ENCODE measurements around the gene MPDZ.

DNA sequence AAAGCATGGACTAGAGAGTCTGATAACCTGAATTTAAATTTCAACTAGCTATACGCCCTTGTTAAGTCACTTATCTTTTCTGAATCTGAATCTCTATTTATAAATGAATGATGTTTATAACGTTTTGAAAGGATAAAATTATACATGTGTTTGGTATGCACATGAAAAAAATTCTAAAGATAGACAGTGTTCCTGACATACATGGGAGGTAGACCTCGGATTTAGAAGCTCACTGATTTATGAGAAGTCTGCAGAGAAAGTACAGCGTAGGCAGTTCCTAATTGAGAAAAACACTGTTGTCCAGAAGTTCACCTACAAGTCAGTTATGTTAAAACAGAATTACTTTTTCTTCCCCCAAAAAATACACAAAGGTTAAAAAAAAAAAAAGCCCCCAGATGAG lies 26.6 kb downstream of the MPDZ start:
- TF ChIP-seq POLR2A (IDR thresholded peaks at IDR 0.05) (no peak), CTCF (IDR thresholded peaks at IDR 0.05) (no peak)
